ENCODE data around the gene MRPS5.
"Not testable (repeated sequence)": the region's sequence is repeated elsewhere in the genome, so short reads cannot be mapped to it uniquely, and the experiment has no call there.

The MRPS5 gene

DNA sequence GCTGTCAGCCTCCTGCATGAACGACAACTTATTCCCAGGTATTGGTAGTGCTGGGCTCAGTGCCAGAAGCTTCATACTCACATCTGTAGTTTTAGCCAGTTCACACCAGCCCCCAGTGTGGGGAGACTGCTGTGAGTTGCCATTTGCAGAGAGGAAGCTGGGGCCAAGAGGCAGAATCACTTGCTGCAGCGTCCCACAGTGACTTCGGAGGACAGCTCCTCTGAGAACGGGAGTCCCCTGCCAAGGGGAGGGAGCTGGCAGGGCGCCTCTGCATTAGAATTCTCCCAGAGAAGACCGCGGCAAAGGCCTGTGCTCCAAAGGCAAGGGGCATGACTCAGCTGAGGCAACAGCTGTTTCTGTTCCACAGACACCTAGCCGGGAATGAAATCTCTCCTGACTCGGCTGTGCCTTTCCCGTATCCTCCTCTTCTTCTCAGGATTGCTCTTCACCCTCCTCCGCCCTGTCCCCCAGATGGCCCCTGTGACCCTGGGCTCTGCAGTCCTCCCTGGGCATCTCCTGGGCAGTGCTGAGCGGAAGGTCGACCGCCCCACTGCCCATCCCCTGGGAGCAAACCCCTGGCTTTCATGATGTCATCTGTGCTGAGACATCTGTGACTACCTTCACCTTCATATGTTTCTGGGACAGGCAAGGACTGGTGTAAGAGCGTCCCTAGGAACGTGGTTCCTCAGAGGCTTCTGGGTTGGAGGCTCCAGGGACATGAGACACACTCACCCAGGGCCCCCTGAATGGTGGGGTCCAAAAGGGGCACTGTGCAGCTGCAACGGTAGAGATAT is 78.1 kb downstream of the MRPS5 start:
- DNase-seq (ENCODE audit: insufficient read length, low spot score) (no peak), FAIRE-seq (no peak)
- TF ChIP-seq POLR2A (IDR thresholded peaks at IDR 0.05; ENCODE audit: low read depth, low read length) (no peak), POLR2AphosphoS5 (IDR thresholded peaks at IDR 0.05; ENCODE audit: low read depth, low read length) (no peak), SPI1 (IDR thresholded peaks at IDR 0.05; ENCODE audit: low read depth, low read length) (no peak)

- FAIRE-seq (no peak), DNase-seq (ENCODE audit: insufficient read length, low spot score) (no peak)
- TF ChIP-seq POU2F2 (IDR thresholded peaks at IDR 0.05; ENCODE audit: low read depth, low read length) (no peak), POLR2A (IDR thresholded peaks at IDR 0.05; ENCODE audit: low read depth, low read length) (no peak), SPI1 (IDR thresholded peaks at IDR 0.05; ENCODE audit: low read depth, low read length) (no peak), PAX5 (IDR thresholded peaks at IDR 0.05; ENCODE audit: insufficient read depth, low read length, severe bottlenecking) (no peak), POLR2AphosphoS5 (IDR thresholded peaks at IDR 0.05; ENCODE audit: low read depth, low read length) (no peak), TAF1 (IDR thresholded peaks at IDR 0.05; ENCODE audit: low read depth, low read length) (no peak)
These were observed 78.9 kb downstream of the MRPS5 start for GRCh38 chr2:95042472-95043271.

DNA sequence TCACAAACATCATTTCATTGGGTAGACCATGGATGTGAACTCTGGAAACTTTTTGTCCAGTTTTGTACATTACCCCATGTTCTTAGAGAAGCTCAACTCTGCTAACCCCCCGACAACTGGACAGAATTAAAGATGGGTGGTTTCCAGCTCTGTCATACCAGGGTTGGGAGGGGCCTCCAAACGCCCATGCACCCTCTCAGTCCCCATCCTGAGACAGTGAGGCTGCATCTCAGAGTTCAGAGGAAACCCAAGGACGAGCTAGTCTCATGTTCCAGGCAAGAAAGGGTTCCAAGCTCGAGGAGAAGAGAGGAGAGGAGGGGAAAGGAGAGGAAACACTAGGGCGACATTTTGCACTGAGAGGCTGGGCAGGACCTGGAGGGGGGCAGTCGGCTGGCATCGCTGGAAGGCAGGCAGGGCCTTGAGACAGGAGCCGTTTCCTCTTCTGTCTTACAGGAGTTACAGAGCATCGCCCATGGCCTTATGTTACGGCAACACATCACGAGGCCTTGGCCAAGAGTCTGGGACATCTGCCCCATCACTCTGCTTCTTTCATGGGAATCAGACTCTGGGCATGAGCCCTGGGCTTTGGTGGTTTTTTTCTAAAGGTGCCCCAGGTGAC is 79.7 kb downstream of the MRPS5 start:
- FAIRE-seq: no peak
- no peak for DNase-seq (ENCODE audit: insufficient read length, low spot score)

DNA sequence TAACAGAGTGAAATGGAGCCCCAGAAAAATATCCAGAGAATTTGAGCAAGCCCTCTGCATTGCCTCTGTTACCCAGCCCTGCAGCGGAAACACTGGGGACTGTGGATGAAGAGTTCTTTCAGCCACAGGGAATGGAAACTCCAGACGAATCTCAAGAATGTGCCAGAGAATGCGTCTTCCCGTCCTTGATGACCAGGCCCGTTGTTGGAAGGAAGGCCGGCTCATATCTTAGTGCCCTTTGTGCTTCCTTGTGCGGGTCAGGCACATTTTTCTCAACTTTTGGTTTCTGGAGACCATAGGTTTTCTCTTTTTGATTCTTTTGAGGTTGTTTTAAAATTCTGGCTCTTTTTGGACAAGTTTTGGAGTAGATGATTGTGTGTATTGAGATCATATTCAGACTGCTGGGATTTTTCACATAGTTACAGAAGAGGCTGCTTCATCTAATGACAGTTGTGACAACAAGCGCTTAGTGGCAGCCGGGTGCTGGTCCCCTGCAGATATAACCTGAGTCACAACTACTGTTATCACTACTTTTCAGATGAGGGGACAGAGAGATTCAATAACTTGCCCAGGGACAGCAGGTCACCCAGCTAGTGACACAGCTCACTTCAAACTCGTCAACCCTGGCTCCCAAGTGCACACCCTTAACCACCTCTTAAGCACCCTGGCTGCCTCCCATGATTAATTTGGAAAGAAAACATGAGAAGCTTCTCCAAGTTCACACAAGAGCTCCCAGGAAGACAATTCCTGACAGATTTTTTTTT is 80.4 kb downstream of the MRPS5 start:
- FAIRE-seq: no peak
- TF ChIP-seq POLR2A (IDR thresholded peaks at IDR 0.05; ENCODE audit: low read depth, low read length) (no peak), TAF1 (IDR thresholded peaks at IDR 0.05; ENCODE audit: low read depth, low read length) (no peak), SPI1 (IDR thresholded peaks at IDR 0.05; ENCODE audit: low read depth, low read length) (no peak), POU2F2 (IDR thresholded peaks at IDR 0.05; ENCODE audit: low read depth, low read length) (no peak), POLR2AphosphoS5 (IDR thresholded peaks at IDR 0.05; ENCODE audit: low read depth, low read length) (no peak), PAX5 (IDR thresholded peaks at IDR 0.05; ENCODE audit: insufficient read depth, low read length, severe bottlenecking) (no peak)
- no peak for DNase-seq (ENCODE audit: insufficient read length, low spot score)

More for the DNA sequence above, 79.7 kb downstream of the MRPS5 start:
- TF ChIP-seq PAX5 (IDR thresholded peaks at IDR 0.05; ENCODE audit: insufficient read depth, low read length, severe bottlenecking): no peak
- 0 out of 2 replicates have a peak, but pooled peaks have one; percentile 37 for TF ChIP-seq TAF1 (IDR thresholded peaks at IDR 0.05; ENCODE audit: low read depth, low read length)
- TF ChIP-seq POU2F2 (IDR thresholded peaks at IDR 0.05; ENCODE audit: low read depth, low read length): no peak
- TF ChIP-seq SPI1 (IDR thresholded peaks at IDR 0.05; ENCODE audit: low read depth, low read length): no peak
- TF ChIP-seq POLR2A (IDR thresholded peaks at IDR 0.05; ENCODE audit: low read depth, low read length): no peak
- 0 out of 2 replicates have a peak, but pooled peaks have one; percentile 35 for TF ChIP-seq POLR2AphosphoS5 (IDR thresholded peaks at IDR 0.05; ENCODE audit: low read depth, low read length)

- DNase-seq (ENCODE audit: insufficient read length, low spot score) (no peak), FAIRE-seq (no peak)
- no peak for TF ChIP-seq POU2F2 (IDR thresholded peaks at IDR 0.05; ENCODE audit: low read depth, low read length)
- TF ChIP-seq TAF1 (IDR thresholded peaks at IDR 0.05; ENCODE audit: low read depth, low read length): no peak
- no peak for TF ChIP-seq PAX5 (IDR thresholded peaks at IDR 0.05; ENCODE audit: insufficient read depth, low read length, severe bottlenecking)
- TF ChIP-seq POLR2A (IDR thresholded peaks at IDR 0.05; ENCODE audit: low read depth, low read length): no peak
- no peak for TF ChIP-seq SPI1 (IDR thresholded peaks at IDR 0.05; ENCODE audit: low read depth, low read length)
- TF ChIP-seq POLR2AphosphoS5 (IDR thresholded peaks at IDR 0.05; ENCODE audit: low read depth, low read length): no peak
These were observed 81.2 kb downstream of the MRPS5 start for GRCh38 chr2:95040426-95040825.

- DNase-seq (ENCODE audit: insufficient read length, low spot score) (no peak), FAIRE-seq (no peak)
- no peak for TF ChIP-seq PAX5 (IDR thresholded peaks at IDR 0.05; ENCODE audit: insufficient read depth, low read length, severe bottlenecking)
- no peak for TF ChIP-seq TAF1 (IDR thresholded peaks at IDR 0.05; ENCODE audit: low read depth, low read length)
- TF ChIP-seq POLR2AphosphoS5 (IDR thresholded peaks at IDR 0.05; ENCODE audit: low read depth, low read length): no peak
- TF ChIP-seq POLR2A (IDR thresholded peaks at IDR 0.05; ENCODE audit: low read depth, low read length): no peak
- no peak for TF ChIP-seq POU2F2 (IDR thresholded peaks at IDR 0.05; ENCODE audit: low read depth, low read length)
- TF ChIP-seq SPI1 (IDR thresholded peaks at IDR 0.05; ENCODE audit: low read depth, low read length): no peak
These were observed 81.6 kb downstream of the MRPS5 start for GRCh38 chr2:95039978-95040377.

DNA sequence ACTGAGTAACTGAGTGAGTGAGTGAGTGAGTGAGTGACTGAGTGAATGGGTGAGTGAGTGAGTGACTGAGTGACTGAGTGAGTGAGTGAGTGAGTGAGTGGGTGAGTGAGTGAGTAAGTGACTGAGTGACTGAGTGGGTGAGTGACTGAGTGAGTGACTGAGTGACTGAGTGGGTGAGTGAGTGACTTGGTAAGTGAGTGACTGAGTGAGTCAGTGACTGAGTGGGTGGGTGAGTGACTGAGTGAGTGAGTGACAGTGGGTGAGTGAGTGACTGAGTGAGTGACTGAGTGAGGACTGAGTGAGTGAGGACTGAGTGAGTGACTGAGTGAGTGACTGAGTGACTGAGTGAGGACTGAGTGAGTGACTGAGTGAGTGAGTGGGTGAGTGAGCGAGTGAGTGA is 82.2 kb downstream of the MRPS5 start:
- TF ChIP-seq POLR2A (IDR thresholded peaks at IDR 0.05; ENCODE audit: low read depth, low read length): no peak
- no peak for TF ChIP-seq TAF1 (IDR thresholded peaks at IDR 0.05; ENCODE audit: low read depth, low read length)
- TF ChIP-seq SPI1 (IDR thresholded peaks at IDR 0.05; ENCODE audit: low read depth, low read length): no peak
- no peak; the same call in none of the 2 replicates for TF ChIP-seq POU2F2 (IDR thresholded peaks at IDR 0.05; ENCODE audit: low read depth, low read length)
- TF ChIP-seq PAX5 (IDR thresholded peaks at IDR 0.05; ENCODE audit: insufficient read depth, low read length, severe bottlenecking): no peak
- no peak for TF ChIP-seq POLR2AphosphoS5 (IDR thresholded peaks at IDR 0.05; ENCODE audit: low read depth, low read length)
- no peak for DNase-seq (ENCODE audit: insufficient read length, low spot score)
- no peak for FAIRE-seq

DNA sequence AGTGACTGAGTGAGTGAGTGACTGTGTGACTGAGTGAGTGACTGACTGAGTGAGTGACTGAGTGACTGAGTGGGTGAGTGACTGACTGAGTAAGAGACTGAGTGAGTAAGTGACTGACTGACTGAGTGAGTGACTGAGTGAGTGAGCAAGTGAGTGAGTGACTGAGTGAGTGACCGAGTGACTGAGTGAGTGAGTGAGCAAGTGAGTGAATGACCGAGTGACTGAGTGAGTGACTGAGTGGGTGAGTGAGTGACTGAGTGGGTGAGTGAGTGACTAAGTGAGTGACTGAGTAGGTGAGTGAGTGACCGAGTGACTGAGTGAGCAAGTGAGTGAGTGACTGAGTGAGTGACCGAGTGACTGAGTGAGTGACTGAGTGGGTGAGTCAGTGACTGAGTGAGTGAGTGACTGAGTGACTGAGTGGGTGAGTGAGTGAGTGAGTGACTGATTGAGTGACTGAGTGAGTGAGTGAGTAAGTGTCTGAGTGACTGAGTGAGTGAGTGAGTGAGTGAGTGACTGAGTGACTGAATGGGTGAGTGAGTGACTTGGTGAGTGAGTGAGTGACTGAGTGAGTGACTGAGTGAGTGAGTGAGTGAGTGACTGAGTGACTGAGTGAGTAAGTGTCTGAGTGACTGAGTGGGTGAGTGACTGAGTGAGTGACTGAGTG is 82.8 kb downstream of the MRPS5 start:
- FAIRE-seq (no peak), DNase-seq (ENCODE audit: insufficient read length, low spot score) (no peak)

DNA sequence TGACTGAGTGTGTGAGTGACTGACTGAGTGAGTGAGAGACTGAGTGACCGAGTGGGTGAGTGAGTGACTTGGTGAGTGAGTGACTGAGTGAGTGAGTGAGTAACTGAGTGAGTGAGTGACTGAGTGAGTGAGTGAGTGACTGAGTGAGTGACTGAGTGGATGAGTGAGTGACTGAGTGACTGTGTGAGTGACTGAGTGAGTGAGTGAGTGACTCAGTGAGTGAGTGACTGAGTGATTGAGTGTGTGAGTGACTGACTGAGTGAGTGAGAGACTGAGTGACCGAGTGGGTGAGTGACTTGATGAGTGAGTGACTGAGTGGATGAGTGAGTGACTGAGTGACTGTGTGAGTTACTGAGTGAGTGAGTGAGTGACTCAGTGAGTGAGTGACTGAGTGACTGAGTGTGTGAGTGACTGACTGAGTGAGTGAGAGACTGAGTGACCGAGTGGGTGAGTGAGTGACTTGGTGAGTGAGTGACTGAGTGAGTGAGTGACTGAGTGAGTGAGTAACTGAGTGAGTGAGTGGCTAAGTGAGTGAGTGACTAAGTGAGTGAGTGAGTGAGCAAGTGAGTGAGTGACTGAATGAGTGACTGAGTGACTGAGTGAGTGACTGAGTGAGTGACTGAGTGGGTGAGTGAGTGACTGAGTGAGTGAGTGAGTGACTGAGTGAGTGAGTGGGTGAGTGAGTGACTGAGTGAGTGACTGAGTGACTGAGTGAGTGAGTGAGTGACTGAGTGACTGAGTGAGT is 83.6 kb downstream of the MRPS5 start:
- not testable (repeated sequence) for FAIRE-seq; DNase-seq (ENCODE audit: insufficient read length, low spot score)

More for the DNA sequence above, 82.8 kb downstream of the MRPS5 start:
- no peak for TF ChIP-seq SPI1 (IDR thresholded peaks at IDR 0.05; ENCODE audit: low read depth, low read length)
- TF ChIP-seq POLR2A (IDR thresholded peaks at IDR 0.05; ENCODE audit: low read depth, low read length): no peak
- no peak for TF ChIP-seq POU2F2 (IDR thresholded peaks at IDR 0.05; ENCODE audit: low read depth, low read length)
- TF ChIP-seq PAX5 (IDR thresholded peaks at IDR 0.05; ENCODE audit: insufficient read depth, low read length, severe bottlenecking): no peak
- TF ChIP-seq TAF1 (IDR thresholded peaks at IDR 0.05; ENCODE audit: low read depth, low read length): no peak
- no peak for TF ChIP-seq POLR2AphosphoS5 (IDR thresholded peaks at IDR 0.05; ENCODE audit: low read depth, low read length)

Measured in GM12891 (cell line).